Testis (tissue), 2 donors: ENCODE measurements around the gene PHF12.

Experiments
- CTCF ChIP-seq, 3 experiments: fragments of 450-650 bp in 2 of 3; fragments of 200-600 bp in 1 of 3; sonication (generic) in 1 of 3; IDR thresholded peaks; one replicate each; pipeline ENCODE4 v1.5.1; 2016 to 2019; ENCODE audit warnings: antibody characterized with exemption in 3 of 3, mild to moderate bottlenecking in 2 of 3, moderate library complexity in 1 of 3
- POLR2A ChIP-seq: fragments of 450-650 bp; IDR thresholded peaks from one replicate; pipeline ENCODE4 v1.6.1; 2017; ENCODE audit warnings: antibody characterized with exemption, mild to moderate bottlenecking, moderate library complexity

- no peak for TF ChIP-seq CTCF (IDR thresholded peaks at IDR 0.05)
- no peak for TF ChIP-seq POLR2A
These were observed 34.8 kb upstream of the PHF12 start for GRCh38 chr17:28985950-28986713.
